GM19324 (cell line): ENCODE data around the gene ART5.
"Not testable (repeated sequence)": the region's sequence is repeated elsewhere in the genome, so short reads cannot be mapped to it uniquely, and the experiment has no call there.

Experiments used
- ATAC-seq: cut with Tn5 transposase; IDR thresholded peaks from one replicate; pipeline ENCODE4 v1.9.1; 2021; ENCODE audit warnings: mild to moderate bottlenecking, moderate library complexity; ENCODE audit not compliant: unreplicated experiment, low FRiP score

ART5 gene

GRCh38 chr11:3659595-3660515 is 18.1 kb upstream of the ART5 start:
- ATAC-seq = no peak

DNA sequence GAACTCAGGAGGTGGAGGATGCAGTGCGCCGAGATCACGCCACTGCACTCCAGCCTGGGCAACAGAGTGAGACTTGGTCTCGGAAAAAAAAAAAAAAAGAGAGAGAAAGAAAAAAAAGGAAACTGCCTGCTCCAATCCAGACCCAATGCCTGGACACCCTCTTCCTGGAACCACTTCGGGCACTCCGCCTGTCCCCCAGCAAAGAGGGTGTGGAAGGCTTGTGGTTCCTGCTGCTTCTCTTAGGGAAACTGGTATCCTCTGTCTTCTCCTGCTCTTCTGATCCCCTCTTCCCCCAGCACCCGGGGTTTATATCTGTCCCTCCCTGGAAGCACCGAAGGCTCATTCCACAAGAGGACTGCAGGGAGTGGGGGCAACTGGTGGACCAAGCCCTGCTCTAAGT is 16.5 kb upstream of the ART5 start:
- ATAC-seq = no peak

- ATAC-seq = not testable (repeated sequence)
These were observed 15.5 kb upstream of the ART5 start for GRCh38 chr11:3657331-3657730.

DNA sequence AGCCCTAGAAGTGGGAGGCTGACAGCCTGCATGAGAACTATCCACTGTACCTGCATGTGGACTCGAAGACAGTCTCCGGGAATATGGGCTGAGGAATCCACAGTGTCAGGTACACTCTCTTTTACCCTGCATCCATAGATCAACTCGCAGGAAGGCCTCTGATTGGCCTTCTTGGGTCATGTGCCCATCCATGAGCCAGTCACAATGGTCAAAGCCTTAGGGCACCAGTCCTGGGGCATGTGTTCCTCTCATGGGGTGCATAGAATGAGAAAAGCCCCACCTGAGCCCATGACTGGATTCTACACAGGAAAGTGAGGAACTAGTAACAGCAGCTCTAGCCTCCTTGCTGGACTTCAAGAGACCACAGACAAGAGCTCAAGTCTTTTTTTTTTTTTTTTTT is 13.8 kb upstream of the ART5 start:
- ATAC-seq = no peak

DNA sequence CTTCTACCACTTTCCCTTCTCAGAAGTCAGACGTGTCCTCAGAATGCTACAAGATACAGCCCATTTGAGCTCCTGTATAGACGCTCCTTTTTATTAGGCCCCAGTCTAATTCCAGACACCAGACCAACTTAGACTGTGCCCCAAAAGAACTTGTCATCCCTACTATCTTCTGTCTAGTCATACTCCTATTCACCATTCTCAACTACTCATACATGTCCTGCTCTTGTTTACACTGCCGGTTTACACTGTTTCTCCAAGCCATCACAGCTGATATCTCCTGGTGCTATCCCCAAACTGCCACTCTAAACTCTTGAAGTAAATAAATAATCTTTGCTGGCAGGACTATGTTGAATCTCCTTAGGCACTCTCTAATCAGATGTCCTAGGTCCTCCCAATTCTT is 10.7 kb upstream of the ART5 start:
- ATAC-seq = not testable (repeated sequence)

DNA sequence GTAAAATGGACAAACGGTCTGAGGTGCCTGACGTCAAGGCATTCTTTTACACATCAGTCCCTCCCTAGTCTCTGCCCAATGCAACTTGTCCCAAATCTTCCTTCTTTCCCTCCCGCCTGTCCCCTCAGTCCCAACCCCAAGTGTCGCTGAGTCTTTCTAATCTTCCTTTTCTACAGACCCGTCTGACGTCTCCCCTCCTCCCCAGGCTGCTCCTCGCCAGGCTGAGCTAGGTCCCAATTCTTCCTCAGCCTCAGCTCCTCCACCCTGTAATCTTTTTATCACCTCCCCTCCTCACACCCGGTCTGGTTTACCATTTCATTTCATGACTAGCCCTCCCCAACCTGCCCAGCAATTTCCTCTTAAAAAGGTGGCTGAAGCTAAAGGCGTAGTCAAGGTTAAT is 7.6 kb upstream of the ART5 start:
- not testable (repeated sequence) for ATAC-seq

DNA sequence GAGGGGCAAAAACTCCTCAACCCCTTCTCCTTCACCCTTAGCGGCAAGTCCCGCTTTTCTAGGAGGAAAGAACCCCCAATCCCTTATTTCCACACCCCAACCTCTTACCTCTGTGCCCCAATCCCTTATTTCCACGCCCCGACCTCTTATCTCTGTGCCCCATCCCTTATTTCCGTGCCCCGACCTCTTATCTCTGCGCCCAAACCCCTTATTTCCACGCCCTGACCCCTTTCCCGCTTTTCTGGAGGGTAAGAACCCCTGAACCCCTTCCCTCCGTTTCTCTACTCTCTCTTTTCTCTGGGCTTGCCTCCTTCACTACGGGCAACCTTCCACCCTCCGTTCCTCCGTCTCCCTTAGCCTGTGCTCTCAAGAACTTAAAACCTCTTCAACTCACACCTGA is 7.1 kb upstream of the ART5 start:
- ATAC-seq = not testable (repeated sequence)

DNA sequence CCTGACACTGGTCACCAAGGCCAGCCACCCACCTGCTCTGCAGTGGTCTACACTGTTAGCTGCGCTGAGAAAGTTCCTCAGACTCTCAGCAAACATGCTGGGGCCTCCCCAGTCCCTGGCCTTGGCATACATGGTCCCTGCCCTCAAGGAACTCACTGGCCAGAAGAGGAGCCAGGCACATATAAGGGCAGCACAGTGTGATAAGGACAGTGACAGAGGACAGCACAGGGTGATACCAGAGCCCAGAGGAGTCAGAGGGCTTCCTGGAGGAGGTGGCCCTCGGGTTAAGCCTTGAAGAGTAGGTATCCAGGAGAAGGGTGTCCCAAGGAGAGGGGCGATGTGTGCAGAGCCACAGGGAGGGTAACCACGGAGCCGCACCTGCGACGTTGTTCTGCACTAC is 3.8 kb upstream of the ART5 start:
- ATAC-seq = no peak

GRCh38 chr11:3644817-3645235 is 3.0 kb upstream of the ART5 start, which contains the start of gene ART1:
Gene ART1 (plus strand): TSS chr11:3645128. CDS start chr11:3659214, 14,086 bp downstream.
- no peak for ATAC-seq

- ATAC-seq = not testable (repeated sequence)
These were observed 1.3 kb upstream of the ART5 start for GRCh38 chr11:3643102-3643546.

- no peak for ATAC-seq
These were observed 519 bp upstream of the ART5 start for GRCh38 chr11:3642071-3642951.

DNA sequence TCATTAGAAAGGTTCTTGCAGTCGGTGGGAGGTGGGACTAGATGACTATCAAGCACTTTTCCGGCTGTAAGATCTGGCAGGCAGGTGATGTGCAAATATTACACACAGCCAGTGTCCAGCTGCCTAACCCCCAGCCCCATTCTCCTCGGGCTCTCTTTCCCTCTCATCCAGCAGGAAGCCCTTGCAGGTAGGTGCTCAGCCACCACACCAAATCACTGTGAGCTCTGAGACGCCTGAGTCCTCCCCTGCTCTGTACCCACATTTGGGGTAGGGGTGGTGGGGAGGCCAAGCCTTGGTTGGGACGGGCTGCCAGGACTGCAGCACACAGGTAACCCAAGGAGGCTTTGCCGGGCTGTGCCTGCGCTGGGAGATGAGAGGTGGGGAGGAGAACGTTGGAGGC is 601 bp downstream of the ART5 start:
- no peak for ATAC-seq

- ATAC-seq = no peak
These were observed 2.0 kb downstream of the ART5 start for GRCh38 chr11:3639841-3640240.

GRCh38 chr11:3638513-3638912 is 3.3 kb downstream of the ART5 start:
- ATAC-seq = no peak

DNA sequence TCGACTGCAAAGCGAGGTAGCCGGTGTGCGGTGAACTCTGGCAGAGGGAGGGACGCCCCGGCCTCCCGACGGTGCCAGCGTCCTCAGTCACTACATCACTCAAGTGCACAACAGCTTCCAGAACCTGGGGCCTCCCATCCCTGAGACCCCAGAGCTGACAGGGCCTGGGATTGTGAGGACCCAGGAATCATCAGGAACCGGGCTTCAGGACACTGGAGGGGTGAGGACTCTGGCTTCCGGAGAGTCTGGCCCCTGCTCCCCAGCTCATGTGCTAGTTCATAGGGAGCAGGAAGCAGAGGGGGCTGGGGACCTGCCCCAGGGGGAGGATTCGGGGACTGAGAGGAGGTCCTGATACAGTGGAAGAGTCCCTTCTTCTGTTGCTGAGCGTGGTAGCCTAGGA is 4.6 kb downstream of the ART5 start:
- no peak for ATAC-seq

GRCh38 chr11:3635641-3636375 is 6.0 kb downstream of the ART5 start:
- ATAC-seq = no peak

- no peak for ATAC-seq
These were observed 9.6 kb downstream of the ART5 start for GRCh38 chr11:3632070-3632660.

DNA sequence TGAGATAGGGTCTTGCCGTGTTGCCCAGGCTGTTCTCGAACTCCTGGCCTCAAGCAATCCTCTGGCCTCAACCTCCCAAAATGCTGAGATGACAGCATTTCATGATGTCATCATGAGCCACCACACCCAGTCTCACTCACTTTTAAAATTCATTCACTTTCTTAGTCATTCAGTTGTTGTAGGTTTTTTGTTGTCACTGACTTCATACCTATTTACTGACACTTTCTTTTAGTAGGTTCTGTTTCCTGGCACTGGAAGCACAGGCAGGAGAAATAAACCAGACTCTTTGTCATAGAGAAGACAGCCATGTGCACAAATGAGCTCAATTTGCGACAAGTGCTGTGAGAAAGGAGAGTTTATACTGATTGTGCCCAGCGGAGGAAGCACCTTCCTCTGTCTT is 10.5 kb downstream of the ART5 start:
- ATAC-seq = no peak

DNA sequence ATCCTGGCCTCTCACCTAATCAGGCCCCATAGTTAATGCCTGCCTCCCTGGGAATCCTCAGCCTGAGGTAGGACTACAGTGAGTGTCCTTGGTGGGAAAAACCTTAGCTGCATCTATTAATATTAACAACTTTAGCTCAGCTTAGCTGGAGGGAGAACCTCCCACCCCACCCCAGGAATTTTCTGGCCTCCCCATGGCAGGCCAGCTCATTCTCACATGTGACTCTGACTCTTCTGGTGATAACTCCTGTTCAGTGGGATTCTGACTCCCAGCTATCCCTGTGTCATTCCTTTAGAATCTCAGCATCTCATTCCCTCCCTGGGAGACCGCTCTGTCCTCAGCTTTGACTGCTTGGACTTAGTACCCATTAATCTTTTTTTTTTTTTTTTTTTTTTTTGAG is 14.5 kb downstream of the ART5 start:
- no peak for ATAC-seq
